ENCODE results near the gene SPIB.

DNA sequence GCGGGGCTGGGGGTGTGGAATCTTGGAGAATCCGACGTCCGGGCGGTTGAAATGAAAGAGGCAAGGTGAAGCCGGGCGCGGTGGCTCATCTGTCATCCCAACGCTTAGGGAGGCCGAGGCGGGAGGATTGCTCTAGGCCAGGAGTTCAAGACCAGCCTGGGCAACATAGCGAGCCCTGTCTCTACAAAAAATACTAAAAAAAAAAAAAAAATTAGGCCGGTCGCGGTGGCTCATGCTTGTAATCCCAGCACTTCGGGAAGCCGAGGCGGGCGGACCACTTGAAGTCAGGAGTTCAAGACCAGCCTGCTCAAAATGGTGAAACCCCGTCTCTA is 58.1 kb downstream of the SPIB start:
- TF ChIP-seq, protein P1, sequence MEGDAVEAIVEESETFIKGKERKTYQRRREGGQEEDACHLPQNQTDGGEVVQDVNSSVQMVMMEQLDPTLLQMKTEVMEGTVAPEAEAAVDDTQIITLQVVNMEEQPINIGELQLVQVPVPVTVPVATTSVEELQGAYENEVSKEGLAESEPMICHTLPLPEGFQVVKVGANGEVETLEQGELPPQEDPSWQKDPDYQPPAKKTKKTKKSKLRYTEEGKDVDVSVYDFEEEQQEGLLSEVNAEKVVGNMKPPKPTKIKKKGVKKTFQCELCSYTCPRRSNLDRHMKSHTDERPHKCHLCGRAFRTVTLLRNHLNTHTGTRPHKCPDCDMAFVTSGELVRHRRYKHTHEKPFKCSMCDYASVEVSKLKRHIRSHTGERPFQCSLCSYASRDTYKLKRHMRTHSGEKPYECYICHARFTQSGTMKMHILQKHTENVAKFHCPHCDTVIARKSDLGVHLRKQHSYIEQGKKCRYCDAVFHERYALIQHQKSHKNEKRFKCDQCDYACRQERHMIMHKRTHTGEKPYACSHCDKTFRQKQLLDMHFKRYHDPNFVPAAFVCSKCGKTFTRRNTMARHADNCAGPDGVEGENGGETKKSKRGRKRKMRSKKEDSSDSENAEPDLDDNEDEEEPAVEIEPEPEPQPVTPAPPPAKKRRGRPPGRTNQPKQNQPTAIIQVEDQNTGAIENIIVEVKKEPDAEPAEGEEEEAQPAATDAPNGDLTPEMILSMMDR (IDR thresholded peaks at IDR 0.05 in 8 of 11, conservative IDR thresholded peaks at IDR 0.05 in 3 of 11), result no peak
- no peak for TF ChIP-seq POLR2A (IDR thresholded peaks at IDR 0.05)
- TF ChIP-seq POLR2AphosphoS5 (IDR thresholded peaks at IDR 0.05), result no peak
